T47D (cell line): ENCODE measurements around the gene SVOP.

Experiments used
- DNase-seq, 2 experiments: peaks; one replicate each; pipeline versions ENCODE4 v3.0.0 to v3.0.0-alpha.2; 2011 to 2012; ENCODE audit warnings: low read depth in 1 of 2, low spot score in 1 of 2
- JUND ChIP-seq: IDR thresholded peaks from 2 replicates; pipeline ENCODE4 v1.6.1; 2012; ENCODE audit warnings: low read depth
- in situ Hi-C: cut with HindIII; loops from 2 replicates; pipeline ENCODE4 v1.10.0; 2016; ENCODE audit warnings: low sequenced_read_pairs, low pct_unique_long_range_greater_than_20kb

The SVOP gene

GRCh38 chr12:108910336-108910735 is 110.5 kb downstream of the SVOP start:
- in situ Hi-C loops = no loop called here
- TF ChIP-seq JUND = no peak
- no peak for DNase-seq

DNA sequence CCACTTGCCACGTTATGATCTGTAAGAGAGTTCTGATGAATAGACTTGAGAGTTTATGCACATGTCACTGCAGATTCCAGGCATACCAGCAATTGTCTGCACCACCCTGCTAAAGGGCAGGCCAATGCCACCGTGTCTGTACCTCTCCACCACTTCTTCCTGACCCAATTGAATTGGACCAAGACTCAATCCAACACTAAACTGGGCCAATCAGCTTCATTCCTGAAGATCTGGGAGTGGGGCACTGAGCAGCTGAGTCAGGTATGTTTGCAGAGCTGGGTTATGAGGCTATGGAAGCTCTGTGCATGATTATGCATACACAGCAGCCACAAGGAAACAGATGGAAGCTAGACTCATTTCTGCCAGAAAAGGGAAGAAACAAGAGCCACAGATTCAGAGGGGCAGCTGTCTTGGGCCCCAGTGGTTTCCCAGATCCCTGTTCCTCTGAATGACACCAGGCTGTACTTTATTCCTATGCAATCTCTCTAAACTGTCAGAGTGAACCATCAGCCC is 113.0 kb downstream of the SVOP start:
- in situ Hi-C loops = no loop called here

GRCh38 chr12:108906971-108907370 is 113.9 kb downstream of the SVOP start:
- no peak for DNase-seq
- in situ Hi-C loops = no loop called here
- no peak for TF ChIP-seq JUND

More for the DNA sequence above, 113.0 kb downstream of the SVOP start:
- no peak for TF ChIP-seq JUND
- peak; percentile 24 to 90 for DNase-seq

- no peak for TF ChIP-seq JUND
- in situ Hi-C loops = no loop called here
- no peak for DNase-seq
These were observed 115.1 kb downstream of the SVOP start for GRCh38 chr12:108905725-108906124.

DNA sequence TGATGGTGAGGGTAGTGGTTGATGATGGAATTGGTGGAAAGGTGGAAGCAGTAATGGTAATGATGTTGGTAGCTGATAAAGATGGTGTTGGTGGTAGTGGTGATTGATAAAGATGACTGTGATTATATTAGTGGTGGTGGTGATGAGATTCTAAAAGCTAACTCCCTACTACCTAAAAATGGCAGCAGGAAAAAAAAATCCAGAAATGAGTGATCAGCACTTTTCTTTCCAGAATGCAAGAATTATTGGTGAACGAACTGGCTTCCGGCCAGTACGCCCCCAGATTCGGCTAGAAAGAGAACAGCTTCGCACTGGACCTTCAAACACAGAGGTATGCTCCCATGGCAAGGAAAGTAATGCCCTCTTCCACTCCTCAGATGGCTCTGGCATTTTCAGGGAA is 121.7 kb downstream of the SVOP start:
- in situ Hi-C loops = no loop called here
- DNase-seq = no peak
- no peak for TF ChIP-seq JUND

DNA sequence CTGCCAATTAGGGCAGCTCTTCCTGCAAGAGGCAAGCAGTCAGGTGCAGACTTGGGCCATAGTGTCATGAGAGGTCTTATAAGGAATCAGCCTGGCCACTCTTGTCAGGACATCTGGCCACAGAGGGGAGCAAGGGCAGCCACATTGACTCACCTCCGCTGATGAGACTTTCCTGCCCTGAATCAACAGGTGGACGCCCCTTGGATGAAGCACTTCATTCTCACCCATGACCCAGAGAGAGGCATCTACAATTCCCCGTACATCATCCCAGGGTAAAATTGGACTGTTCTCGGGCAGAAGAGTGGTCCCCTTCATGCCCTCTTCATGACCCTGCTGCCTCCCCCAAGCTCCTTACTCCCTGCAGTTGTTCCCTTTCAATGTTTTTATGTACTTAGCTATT is 124.1 kb downstream of the SVOP start:
- TF ChIP-seq JUND = no peak
- in situ Hi-C loops = no loop called here

GRCh38 chr12:108896336-108896735 is 124.5 kb downstream of the SVOP start:
- TF ChIP-seq JUND = no peak
- DNase-seq = no peak
- in situ Hi-C loops = no loop called here

More for the DNA sequence above, 124.1 kb downstream of the SVOP start:
- no peak for DNase-seq

GRCh38 chr12:108895220-108895802 is 125.6 kb downstream of the SVOP start:
- DNase-seq = no peak
- in situ Hi-C loops = no loop called here
- TF ChIP-seq JUND = no peak

GRCh38 chr12:108890208-108890607 is 130.7 kb downstream of the SVOP start:
- DNase-seq = peak; percentile 26 to 64
- TF ChIP-seq JUND = no peak
- in situ Hi-C loops = no loop called here

- in situ Hi-C loops = no loop called here
- DNase-seq = no peak
- TF ChIP-seq JUND = no peak
These were observed 132.8 kb downstream of the SVOP start for GRCh38 chr12:108888031-108888430.

- in situ Hi-C loops = no loop called here
- no peak for DNase-seq
- no peak for TF ChIP-seq JUND
These were observed 133.8 kb downstream of the SVOP start for GRCh38 chr12:108886873-108887629.

GRCh38 chr12:108884116-108885012 is 136.5 kb downstream of the SVOP start:
- in situ Hi-C loops = no loop called here
- no peak for TF ChIP-seq JUND
- DNase-seq = peak; percentile 42 to 73
